ENCODE data around the gene ACOXL. TPM values are rescaled to one million over a fixed set of nuclear protein-coding genes. Genes with fewer than 3 reads are reported as not detected.

The ACOXL gene
- total and polyA plus RNA-seq, 2 donors (not counting 3 experiments of a cell fraction or from before 2014, with no cell fraction given), result not detected

DNA sequence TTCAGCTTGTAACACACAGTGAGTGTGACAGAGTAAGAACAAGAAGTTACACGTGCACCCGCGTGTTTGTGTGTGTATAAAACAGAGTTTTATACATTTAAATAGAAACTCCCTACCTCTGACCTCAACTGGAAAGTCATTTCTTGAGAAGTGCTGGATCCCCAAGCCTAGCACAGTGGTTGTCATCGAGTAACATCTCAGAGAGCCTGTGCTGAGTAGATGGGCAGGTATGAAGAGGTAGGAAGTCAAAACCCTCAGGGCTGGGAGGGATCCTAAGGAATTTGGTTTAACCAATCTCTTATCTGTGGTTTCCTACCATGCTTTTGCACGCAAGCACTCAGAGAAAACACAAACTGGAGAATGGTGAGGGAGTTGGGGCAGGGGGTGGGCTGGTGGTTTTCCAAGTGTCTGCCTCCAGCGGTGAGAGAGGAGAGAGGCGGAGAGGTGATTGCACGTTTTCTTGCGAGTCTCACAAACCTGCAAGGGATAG lies 9.2 kb downstream of the ACOXL start:
- Histone ChIP-seq H3K27ac (ENCODE audit: insufficient read depth, low read depth, low read length) (no peak overlapping the region), H3K4me2 (ENCODE audit: insufficient read depth, low read length) (no peak overlapping the region), H3K9ac (replicated peaks; ENCODE audit: extremely low read depth, insufficient read depth, low read length) (no peak overlapping the region), H2AFZ (ENCODE audit: low read depth, low read length) (no peak overlapping the region), H4K20me1 (replicated peaks; ENCODE audit: control insufficient read depth, extremely low read depth, insufficient read depth, low read length) (no peaks in the 10 kb centered on the region), H3K4me3 (replicated peaks in 1 of 3; ENCODE audit: insufficient read depth in 1 of 3, low read depth in 1 of 3, low read length in 3 of 3) (no peak overlapping the region), H3K9me3 (replicated peaks; ENCODE audit: control insufficient read depth, insufficient read depth, low read length) (no peaks in the 10 kb centered on the region), H3K79me2 (ENCODE audit: control insufficient read depth, insufficient read depth, low read length) (no peaks in the 10 kb centered on the region), H3K27me3 (ENCODE audit: control insufficient read depth in 2 of 2, insufficient read depth in 2 of 2, low read length in 2 of 2) (peaks cover 21 to 31% of the 10 kb centered on the region in 2 experiments), H3K4me1 (ENCODE audit: control insufficient read depth, extremely low read depth, insufficient read depth, low read length) (no peaks in the 10 kb centered on the region), H3K36me3 (ENCODE audit: control insufficient read depth in 2 of 2, extremely low read depth in 1 of 2, insufficient read depth in 2 of 2, low read length in 2 of 2) (no peaks in the 10 kb centered on the region), H3K9me1 (replicated peaks; ENCODE audit: control insufficient read depth, extremely low read depth, insufficient read depth, low read length) (no peaks in the 10 kb centered on the region)
- ChIA-PET POLR2A (no interaction called here), CTCF (no interaction called here)
- intact Hi-C loops (cut with micrococcal nuclease), result no loop called here
- no TSS peak for BruUV-seq (replicated peaks)
- FAIRE-seq, result no peak
- dilution Hi-C loops (cut with MboI; ENCODE audit: extremely low pct_ligation_motif_present, low sequenced_read_pairs), result no loop called here
- DNase-seq (ENCODE audit: low read depth, low spot score), result no peak
- no peak for TF ChIP-seq POLR2A (IDR thresholded peaks at IDR 0.05; ENCODE audit: low read depth, low read length)
- TF ChIP-seq POLR2AphosphoS5 (IDR thresholded peaks at IDR 0.05; ENCODE audit: insufficient read depth, low read depth, low read length), result no peak
- no peak for TF ChIP-seq GATA2 (IDR thresholded peaks at IDR 0.05; ENCODE audit: insufficient read depth, insufficient read length, low read depth, low read length)
- no peak for TF ChIP-seq FOS (IDR thresholded peaks at IDR 0.05; ENCODE audit: borderline replicate concordance, insufficient read depth, low read length)
- TF ChIP-seq MYC (IDR thresholded peaks at IDR 0.05; ENCODE audit: low read depth, low read length), result no peak
- TF ChIP-seq, protein P1, sequence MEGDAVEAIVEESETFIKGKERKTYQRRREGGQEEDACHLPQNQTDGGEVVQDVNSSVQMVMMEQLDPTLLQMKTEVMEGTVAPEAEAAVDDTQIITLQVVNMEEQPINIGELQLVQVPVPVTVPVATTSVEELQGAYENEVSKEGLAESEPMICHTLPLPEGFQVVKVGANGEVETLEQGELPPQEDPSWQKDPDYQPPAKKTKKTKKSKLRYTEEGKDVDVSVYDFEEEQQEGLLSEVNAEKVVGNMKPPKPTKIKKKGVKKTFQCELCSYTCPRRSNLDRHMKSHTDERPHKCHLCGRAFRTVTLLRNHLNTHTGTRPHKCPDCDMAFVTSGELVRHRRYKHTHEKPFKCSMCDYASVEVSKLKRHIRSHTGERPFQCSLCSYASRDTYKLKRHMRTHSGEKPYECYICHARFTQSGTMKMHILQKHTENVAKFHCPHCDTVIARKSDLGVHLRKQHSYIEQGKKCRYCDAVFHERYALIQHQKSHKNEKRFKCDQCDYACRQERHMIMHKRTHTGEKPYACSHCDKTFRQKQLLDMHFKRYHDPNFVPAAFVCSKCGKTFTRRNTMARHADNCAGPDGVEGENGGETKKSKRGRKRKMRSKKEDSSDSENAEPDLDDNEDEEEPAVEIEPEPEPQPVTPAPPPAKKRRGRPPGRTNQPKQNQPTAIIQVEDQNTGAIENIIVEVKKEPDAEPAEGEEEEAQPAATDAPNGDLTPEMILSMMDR (IDR thresholded peaks at IDR 0.05; ENCODE audit: extremely low read depth in 1 of 2, insufficient read depth in 1 of 2, low read depth in 1 of 2, low read length in 2 of 2), result no peak
- no peak for TF ChIP-seq EZH2 (IDR thresholded peaks at IDR 0.05; ENCODE audit: borderline replicate concordance, low read depth, low read length, severe bottlenecking)
- TF ChIP-seq, protein P2, sequence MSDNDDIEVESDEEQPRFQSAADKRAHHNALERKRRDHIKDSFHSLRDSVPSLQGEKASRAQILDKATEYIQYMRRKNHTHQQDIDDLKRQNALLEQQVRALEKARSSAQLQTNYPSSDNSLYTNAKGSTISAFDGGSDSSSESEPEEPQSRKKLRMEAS (IDR thresholded peaks at IDR 0.05; ENCODE audit: insufficient read depth, insufficient read length), result no peak
- no peak for TF ChIP-seq JUN (IDR thresholded peaks at IDR 0.05; ENCODE audit: borderline replicate concordance, insufficient read depth, insufficient read length, low read depth)
